Measurements from ENCODE around the gene ACOX2. TPM values are rescaled to one million over a fixed set of nuclear protein-coding genes. Genes with fewer than 3 reads are reported as not detected.

ACOX2 gene
- total RNA-seq, result not detected

DNA sequence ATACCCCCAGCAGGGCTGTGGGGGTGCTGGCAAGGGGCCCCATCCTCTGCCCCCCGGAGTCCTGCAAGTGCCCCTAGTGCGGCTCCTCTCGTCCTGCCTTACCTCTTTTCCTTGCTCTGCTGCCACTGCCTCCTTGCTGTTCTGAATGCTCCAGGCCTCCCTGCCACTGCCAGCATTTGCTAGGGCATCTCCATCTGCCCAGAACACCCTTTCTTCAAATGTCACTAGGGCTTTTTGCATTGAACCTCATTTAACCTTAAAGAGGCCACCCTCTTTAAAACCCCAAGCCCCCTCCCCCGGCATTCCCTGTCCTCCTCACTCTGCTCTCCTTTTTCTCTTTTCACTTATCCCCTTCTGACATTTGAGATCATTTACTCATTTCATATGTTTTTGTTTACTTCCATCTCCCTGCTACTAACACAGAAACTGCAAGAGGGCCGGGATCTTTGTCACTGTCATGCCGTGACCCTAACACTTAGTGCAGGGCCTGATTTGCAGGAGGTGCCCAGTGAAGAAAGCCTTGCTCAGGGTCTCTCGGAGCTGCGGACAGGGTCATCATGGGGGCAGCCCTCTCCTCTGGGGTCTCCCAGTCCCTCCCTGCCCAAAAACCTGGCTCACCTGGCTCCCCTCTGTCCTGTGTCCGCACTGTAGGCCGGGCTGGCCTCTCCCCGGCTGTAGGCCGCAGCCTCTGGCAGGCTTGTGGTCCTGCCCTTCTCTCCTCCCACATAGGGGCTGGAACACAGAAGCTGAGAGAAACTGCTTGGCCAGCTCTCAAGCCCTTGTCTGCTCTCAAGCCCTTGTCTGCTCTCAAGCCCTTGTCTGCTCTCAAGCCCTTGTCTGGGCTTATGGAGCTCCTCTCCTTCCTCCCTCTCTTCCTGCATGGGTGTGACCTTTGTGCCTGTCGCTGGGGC is at the start of gene ACOX2:
Gene ACOX2 (minus strand): TSS at position 690 of the 911 bp plus-strand sequence. CDS start 2,084 bp downstream, outside the sequence.
- ChIA-PET CTCF (interaction anchor here (0.7 kb wide), 1 partner anchor 230 kb away, joined by 3 read pairs; the partner anchor contains the start of genes HTD2 and RPP14), POLR2A (interaction anchor here (0.6 kb wide), 1 partner anchor 84 kb away, joined by 3 read pairs; no protein-coding TSS in a partner anchor)

- POLR2A ChIA-PET, result no interaction called here
- CTCF ChIA-PET, result no interaction called here
Measured at GRCh38 chr3:58585994-58586393, 49.0 kb upstream of the ACOX2 start.

GRCh38 chr3:58585005-58585786 is 48.2 kb upstream of the ACOX2 start:
- ChIA-PET POLR2A (no interaction called here), CTCF (interaction anchor here (0.8 to 1.0 kb wide), 2 partner anchors 13 to 45 kb away, joined by 3 read pairs; no protein-coding TSS in a partner anchor)

DNA sequence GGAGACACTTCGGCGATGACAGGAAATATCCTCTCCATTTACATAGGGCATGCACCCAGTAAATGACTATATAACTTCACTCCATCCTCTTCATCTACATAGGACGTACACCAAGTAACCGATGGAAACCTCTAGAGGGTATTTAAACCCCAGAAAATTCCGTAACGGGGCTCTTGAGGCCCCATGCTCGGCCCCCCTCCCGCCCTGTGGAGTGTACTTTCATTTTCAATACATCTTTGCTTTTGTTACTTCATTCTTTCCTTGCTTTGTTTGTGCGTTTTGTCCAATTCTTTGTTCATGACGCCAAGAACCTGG is 47.7 kb upstream of the ACOX2 start:
- CTCF ChIA-PET, result interaction anchor here (1.0 kb wide), 1 partner anchor 45 kb away, joined by 3 read pairs; no protein-coding TSS in a partner anchor
- POLR2A ChIA-PET, result no interaction called here

- POLR2A ChIA-PET, result no interaction called here
- CTCF ChIA-PET, result interaction anchor here (2.6 kb wide), 1 partner anchor 12 kb away, joined by 17 read pairs; no protein-coding TSS in a partner anchor
Measured at GRCh38 chr3:58581328-58582091, 44.5 kb upstream of the ACOX2 start.

DNA sequence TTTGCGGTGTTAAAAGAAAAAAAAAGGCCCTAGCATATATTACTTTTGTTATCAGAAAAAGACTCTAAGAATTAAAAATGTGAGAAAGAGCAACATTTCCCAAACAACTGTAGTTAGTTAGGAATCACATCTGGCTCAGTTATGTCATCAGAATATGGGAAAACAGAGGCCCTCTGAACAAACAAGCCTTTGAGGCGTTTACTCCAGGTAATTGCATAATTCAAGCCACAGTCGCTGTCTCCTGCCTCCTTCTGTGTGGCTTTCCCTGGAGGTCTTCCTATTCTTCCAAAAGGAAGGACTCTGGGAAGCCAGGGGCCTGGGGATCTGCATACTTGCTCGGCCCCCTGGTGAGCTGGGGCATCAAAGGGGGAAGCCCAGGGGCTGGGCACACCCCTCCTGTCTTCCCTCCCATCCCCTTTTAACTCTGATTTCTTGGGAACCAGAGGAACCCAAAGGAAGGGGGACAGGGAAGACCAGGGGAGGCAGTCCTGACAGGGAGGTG is 43.9 kb upstream of the ACOX2 start:
- CTCF ChIA-PET, result interaction anchor here (2.6 kb wide), 1 partner anchor 12 kb away, joined by 17 read pairs; no protein-coding TSS in a partner anchor

DNA sequence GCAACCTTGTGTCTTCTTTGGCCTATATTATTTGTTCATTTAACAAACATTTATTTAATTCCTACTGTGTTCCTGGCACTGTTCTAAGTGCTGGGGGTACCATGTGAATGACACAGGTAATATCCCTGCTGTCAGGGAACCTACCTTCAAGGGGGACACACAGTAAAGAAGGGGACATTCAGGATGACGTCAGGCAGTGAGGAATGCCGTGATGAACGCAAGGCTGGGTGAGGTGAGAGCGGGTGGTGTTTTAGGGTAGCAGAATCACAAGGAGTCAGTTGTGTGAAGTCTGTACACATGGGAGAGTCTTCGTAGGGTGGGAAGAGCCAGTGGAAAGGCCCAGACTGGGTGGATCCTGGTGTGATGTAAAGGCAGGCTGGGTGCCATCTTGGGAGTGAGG is 41.9 kb upstream of the ACOX2 start:
- CTCF ChIA-PET, result no interaction called here
- POLR2A ChIA-PET, result no interaction called here

More for the DNA sequence above, 43.9 kb upstream of the ACOX2 start:
- POLR2A ChIA-PET, result no interaction called here

GRCh38 chr3:58577269-58577821 is 40.4 kb upstream of the ACOX2 start, which contains the start of gene FAM107A:
TSS of gene FAM107A (minus strand) at chr3:58577391. CDS start at chr3:58569860, 7,531 bp downstream.
- ChIA-PET POLR2A (no interaction called here), CTCF (no interaction called here)

DNA sequence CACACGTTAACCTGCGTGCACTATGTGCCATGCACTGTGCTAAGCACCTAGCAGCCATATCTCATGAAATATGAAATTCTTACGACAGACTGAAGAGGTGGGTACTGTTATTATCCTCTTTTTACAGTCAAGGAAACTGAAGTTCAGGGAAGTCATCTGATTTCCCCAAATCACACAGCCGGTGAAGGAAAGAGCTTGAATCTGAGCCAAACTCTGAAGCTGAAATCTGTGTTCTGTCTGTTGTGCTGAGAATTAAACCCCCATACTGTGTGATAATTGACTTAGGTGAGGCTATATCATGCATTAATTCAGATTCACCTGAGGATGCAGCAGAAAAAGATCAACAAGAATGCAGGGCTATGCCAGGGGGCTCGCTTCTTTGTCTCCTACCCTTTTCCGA is 39.7 kb upstream of the ACOX2 start:
- CTCF ChIA-PET, result interaction anchor here (0.6 to 0.8 kb wide), 2 partner anchors 9 to 107 kb away, joined by 3 to 5 read pairs; no protein-coding TSS in a partner anchor

GRCh38 chr3:58575971-58576652 is 39.1 kb upstream of the ACOX2 start:
- POLR2A ChIA-PET, result no interaction called here
- CTCF ChIA-PET, result interaction anchor here (0.5 to 0.8 kb wide), 3 partner anchors 8 to 106 kb away, joined by 3 to 5 read pairs (median 3); no protein-coding TSS in a partner anchor

More for the DNA sequence above, 39.7 kb upstream of the ACOX2 start:
- POLR2A ChIA-PET, result no interaction called here

DNA sequence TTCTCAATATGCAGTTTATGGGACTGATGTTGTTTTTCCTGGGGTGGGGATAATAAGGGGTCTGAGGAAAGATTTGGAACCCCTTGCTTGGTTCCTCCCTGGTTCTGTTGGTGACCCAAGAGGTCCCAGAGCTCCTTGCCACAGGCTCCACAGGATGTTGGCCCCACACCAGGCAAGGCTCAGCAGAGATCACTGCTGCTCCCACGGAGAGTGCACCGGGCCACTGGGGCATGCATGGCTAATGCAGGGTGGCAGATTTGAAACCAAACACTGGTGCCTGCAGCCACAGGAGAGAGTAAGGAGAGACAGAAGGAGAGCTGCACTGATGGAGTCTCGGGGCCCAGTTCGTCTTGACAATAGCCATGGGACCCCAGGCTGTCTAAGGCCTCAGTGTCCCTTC is 37.7 kb upstream of the ACOX2 start:
- ChIA-PET POLR2A (no interaction called here), CTCF (no interaction called here)

GRCh38 chr3:58574106-58574505 is 37.1 kb upstream of the ACOX2 start:
- CTCF ChIA-PET, result interaction anchor here (1.2 kb wide), 1 partner anchor 56 kb away, joined by 5 read pairs; no protein-coding TSS in a partner anchor
- POLR2A ChIA-PET, result no interaction called here

GRCh38 chr3:58573640-58574039 is 36.6 kb upstream of the ACOX2 start:
- ChIA-PET POLR2A (no interaction called here), CTCF (interaction anchor here (1.2 kb wide), 1 partner anchor 57 kb away, joined by 5 read pairs; no protein-coding TSS in a partner anchor)

GRCh38 chr3:58572634-58573230 is 35.7 kb upstream of the ACOX2 start:
- ChIA-PET POLR2A (no interaction called here), CTCF (interaction anchor here (1.0 to 1.2 kb wide), 2 partner anchors 13 to 58 kb away, joined by 3 to 5 read pairs; no protein-coding TSS in a partner anchor)

DNA sequence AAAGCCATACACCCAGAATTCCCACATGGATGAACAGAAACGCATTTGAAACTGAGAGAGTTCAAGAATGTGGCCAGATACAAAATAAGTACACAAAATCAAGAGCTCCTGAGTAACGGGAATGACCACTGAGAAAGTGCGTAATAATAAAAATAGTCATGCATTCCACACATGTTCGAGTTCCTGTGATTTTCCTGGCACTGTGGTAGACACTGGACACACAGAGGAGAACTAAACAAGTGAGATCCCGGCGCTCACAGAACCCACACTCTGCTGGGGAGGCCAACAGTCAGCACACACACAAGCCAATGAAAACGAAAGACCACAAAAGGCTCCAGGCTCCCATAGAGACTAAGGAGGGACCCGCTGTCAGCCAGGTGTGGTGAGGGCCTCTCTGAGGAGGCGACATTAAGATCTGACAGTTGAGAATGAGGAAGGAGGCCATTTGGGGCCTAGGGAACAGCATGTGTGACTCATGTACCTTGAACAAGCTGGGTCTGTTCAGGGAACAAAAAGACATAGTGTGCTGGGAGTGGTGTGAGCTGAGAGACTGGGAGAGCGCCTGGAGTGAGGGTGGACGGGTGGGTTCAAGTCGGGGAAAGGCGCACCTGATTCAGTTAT is 35.1 kb upstream of the ACOX2 start:
- CTCF ChIA-PET, result interaction anchor here (1.0 to 1.4 kb wide), 2 partner anchors 13 to 58 kb away, joined by 3 to 4 read pairs; no protein-coding TSS in a partner anchor
- POLR2A ChIA-PET, result no interaction called here

DNA sequence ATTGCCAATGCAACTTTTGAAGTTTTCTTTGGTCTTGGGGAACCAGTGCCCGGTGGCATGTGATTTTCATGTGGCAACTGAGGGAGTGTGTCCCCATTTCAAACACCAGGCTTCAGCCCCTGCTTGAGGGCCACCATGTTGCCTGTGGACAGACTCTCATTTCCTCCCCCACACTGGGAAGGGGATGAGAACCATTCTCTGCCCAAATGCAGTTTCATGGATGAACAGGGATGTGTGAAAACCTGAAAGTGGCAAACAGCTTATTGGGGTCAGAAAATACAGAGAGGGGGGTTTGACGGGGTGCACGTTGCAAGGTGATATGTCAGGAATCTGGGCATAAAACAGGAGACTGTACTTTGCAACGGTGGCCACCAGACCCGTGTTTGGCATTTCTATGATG is 33.9 kb upstream of the ACOX2 start:
- ChIA-PET POLR2A (no interaction called here), CTCF (interaction anchor here (0.6 to 1.4 kb wide), 2 partner anchors 16 to 59 kb away, joined by 4 to 7 read pairs; no protein-coding TSS in a partner anchor)
